ENCODE data around the gene PELI3. TPM values are rescaled to one million over a fixed set of nuclear protein-coding genes. Genes with fewer than 3 reads are reported as not detected.

Gene PELI3
- total RNA-seq, 1 donor from 2014 or later: 7.7 TPM

DNA sequence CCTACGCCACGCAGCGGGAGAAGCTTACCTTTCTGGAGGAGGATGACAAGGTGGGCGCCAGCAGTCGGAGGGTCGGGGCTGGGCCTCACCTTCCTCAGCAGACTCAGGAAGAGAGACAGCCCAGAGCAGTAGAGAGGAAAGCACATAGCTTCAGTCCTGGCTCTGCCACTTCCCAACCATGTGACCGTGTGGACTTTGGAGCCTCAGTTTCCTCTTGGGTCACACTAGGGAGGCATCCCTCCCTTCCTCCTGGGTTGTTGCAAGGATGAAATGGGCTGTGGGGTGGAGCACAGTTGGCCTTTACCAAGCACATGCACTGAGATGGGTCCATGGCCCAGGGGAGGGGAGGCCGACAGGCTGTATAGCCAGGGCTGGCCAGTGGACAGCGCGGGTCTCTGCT is 26.4 kb downstream of the PELI3 start:
- Mint-ChIP-seq H3K36me3 (ENCODE audit: unreplicated experiment) (peaks cover 8% of the 10 kb centered on the region), H3K9me3 (ENCODE audit: unreplicated experiment) (no peaks in the 10 kb centered on the region), H3K27ac (ENCODE audit: unreplicated experiment) (peak overlapping the region; percentile 35), H3K4me1 (ENCODE audit: low read depth, unreplicated experiment) (peaks cover 1% of the 10 kb centered on the region), H3K4me3 (ENCODE audit: unreplicated experiment) (peak overlapping the region; percentile 46), H3K27me3 (ENCODE audit: unreplicated experiment) (no peaks in the 10 kb centered on the region)
- TF ChIP-seq, protein P1, sequence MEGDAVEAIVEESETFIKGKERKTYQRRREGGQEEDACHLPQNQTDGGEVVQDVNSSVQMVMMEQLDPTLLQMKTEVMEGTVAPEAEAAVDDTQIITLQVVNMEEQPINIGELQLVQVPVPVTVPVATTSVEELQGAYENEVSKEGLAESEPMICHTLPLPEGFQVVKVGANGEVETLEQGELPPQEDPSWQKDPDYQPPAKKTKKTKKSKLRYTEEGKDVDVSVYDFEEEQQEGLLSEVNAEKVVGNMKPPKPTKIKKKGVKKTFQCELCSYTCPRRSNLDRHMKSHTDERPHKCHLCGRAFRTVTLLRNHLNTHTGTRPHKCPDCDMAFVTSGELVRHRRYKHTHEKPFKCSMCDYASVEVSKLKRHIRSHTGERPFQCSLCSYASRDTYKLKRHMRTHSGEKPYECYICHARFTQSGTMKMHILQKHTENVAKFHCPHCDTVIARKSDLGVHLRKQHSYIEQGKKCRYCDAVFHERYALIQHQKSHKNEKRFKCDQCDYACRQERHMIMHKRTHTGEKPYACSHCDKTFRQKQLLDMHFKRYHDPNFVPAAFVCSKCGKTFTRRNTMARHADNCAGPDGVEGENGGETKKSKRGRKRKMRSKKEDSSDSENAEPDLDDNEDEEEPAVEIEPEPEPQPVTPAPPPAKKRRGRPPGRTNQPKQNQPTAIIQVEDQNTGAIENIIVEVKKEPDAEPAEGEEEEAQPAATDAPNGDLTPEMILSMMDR (IDR thresholded peaks at IDR 0.05; ENCODE audit: partially characterized antibody, unreplicated experiment): no peak
- DNase-seq: no peak

- Mint-ChIP-seq H3K36me3 (ENCODE audit: unreplicated experiment) (peaks cover 4% of the 10 kb centered on the region), H3K4me3 (ENCODE audit: unreplicated experiment) (no peak overlapping the region)
Measured at GRCh38 chr11:66494458-66494857, 27.8 kb downstream of the PELI3 start.

DNA sequence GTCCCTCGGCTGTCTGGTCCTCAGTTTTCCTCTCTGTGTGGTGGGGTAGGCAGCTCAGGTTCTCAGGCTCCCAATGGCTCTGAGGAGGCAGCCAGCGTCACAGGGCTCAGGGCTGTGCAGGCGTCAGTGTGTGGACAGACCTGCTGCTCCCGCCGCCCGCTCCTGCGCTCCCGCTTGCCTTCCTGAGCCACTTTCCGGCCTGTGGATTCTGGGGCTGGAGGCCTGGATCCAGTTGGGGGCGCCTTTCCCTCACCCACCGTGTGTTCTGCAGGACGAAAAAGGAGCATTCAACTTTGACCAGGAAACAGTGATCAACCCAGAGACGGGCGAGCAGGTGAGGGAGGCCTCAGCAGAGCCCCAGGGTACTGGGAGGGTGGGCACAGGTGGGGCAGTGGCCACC is 28.2 kb downstream of the PELI3 start:
- no peak overlapping the region for H3K27ac Mint-ChIP-seq (ENCODE audit: unreplicated experiment)
- peaks cover 4% of the 10 kb centered on the region for H3K36me3 Mint-ChIP-seq (ENCODE audit: unreplicated experiment)
- no peak overlapping the region for H3K4me3 Mint-ChIP-seq (ENCODE audit: unreplicated experiment)
- H3K4me1 Mint-ChIP-seq (ENCODE audit: low read depth, unreplicated experiment): peaks cover 1% of the 10 kb centered on the region
- DNase-seq: no peak
- TF ChIP-seq, protein P1 (IDR thresholded peaks at IDR 0.05; ENCODE audit: partially characterized antibody, unreplicated experiment): no peak
- H3K27me3 Mint-ChIP-seq (ENCODE audit: unreplicated experiment): no peaks in the 10 kb centered on the region
- H3K9me3 Mint-ChIP-seq (ENCODE audit: unreplicated experiment): no peaks in the 10 kb centered on the region

More at GRCh38 chr11:66494458-66494857, 27.8 kb downstream of the PELI3 start:
- Mint-ChIP-seq H3K9me3 (ENCODE audit: unreplicated experiment) (no peaks in the 10 kb centered on the region), H3K4me1 (ENCODE audit: low read depth, unreplicated experiment) (peaks cover 1% of the 10 kb centered on the region), H3K27me3 (ENCODE audit: unreplicated experiment) (no peaks in the 10 kb centered on the region), H3K27ac (ENCODE audit: unreplicated experiment) (no peak overlapping the region)
- TF ChIP-seq, protein P1 (IDR thresholded peaks at IDR 0.05; ENCODE audit: partially characterized antibody, unreplicated experiment): no peak
- DNase-seq: no peak

DNA sequence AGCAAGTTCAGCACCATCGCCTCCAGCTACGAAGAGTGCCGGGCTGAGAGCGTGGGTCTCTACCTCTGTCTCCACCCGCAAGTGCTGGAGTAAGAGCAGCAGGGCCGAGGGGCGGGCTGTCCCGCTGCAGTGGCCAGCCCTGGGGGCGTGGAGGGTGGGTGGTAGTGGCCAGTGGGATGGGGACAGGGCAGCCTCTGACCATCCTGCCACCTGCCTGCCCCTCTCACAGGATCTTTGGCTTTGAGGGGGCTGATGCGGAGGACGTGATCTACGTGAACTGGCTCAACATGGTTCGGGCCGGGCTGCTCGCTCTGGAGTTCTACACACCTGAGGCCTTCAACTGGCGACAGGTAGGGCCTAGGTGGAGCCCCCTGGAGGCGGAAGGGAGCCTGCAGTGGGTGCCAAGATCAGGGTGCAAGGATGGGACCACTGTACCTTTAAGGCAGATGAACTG is 28.7 kb downstream of the PELI3 start:
- no peak overlapping the region for H3K4me3 Mint-ChIP-seq (ENCODE audit: unreplicated experiment)
- DNase-seq: no peak
- H3K27ac Mint-ChIP-seq (ENCODE audit: unreplicated experiment): no peak overlapping the region
- no peaks in the 10 kb centered on the region for H3K27me3 Mint-ChIP-seq (ENCODE audit: unreplicated experiment)
- H3K9me3 Mint-ChIP-seq (ENCODE audit: unreplicated experiment): no peaks in the 10 kb centered on the region
- TF ChIP-seq, protein P1 (IDR thresholded peaks at IDR 0.05; ENCODE audit: partially characterized antibody, unreplicated experiment): peak; percentile 22
- H3K4me1 Mint-ChIP-seq (ENCODE audit: low read depth, unreplicated experiment): peaks cover 1% of the 10 kb centered on the region
- H3K36me3 Mint-ChIP-seq (ENCODE audit: unreplicated experiment): peaks cover 4% of the 10 kb centered on the region

- no peak overlapping the region for H3K27ac Mint-ChIP-seq (ENCODE audit: unreplicated experiment)
- peaks cover 4% of the 10 kb centered on the region for H3K36me3 Mint-ChIP-seq (ENCODE audit: unreplicated experiment)
- H3K4me3 Mint-ChIP-seq (ENCODE audit: unreplicated experiment): no peak overlapping the region
- TF ChIP-seq, protein P1 (IDR thresholded peaks at IDR 0.05; ENCODE audit: partially characterized antibody, unreplicated experiment): no peak
- no peaks in the 10 kb centered on the region for H3K9me3 Mint-ChIP-seq (ENCODE audit: unreplicated experiment)
- H3K27me3 Mint-ChIP-seq (ENCODE audit: unreplicated experiment): no peaks in the 10 kb centered on the region
- DNase-seq: no peak
- peaks cover 1% of the 10 kb centered on the region for H3K4me1 Mint-ChIP-seq (ENCODE audit: low read depth, unreplicated experiment)
Measured at GRCh38 chr11:66497206-66497605, 30.5 kb downstream of the PELI3 start.
